Upper lobe of left lung (tissue), 4 donors: Measurements from ENCODE around the gene DNASE1L1.
A peak's percentile ranks its signal among the peaks of the same experiment; 100 is the strongest.

Experiments used
- CTCF ChIP-seq, 6 experiments: fragments of 450-650 bp in 4 of 6; fragments of 200-600 bp in 2 of 6; sonication (generic) in 2 of 6; IDR thresholded peaks; one replicate each; pipeline ENCODE4 v1.5.1; 2016 to 2019; ENCODE audit warnings: antibody characterized with exemption in 6 of 6
- POLR2A ChIP-seq, 4 donors: fragments of 450-650 bp; IDR thresholded peaks; one replicate each; pipeline ENCODE4 v1.5.1; 2016 to 2017; ENCODE audit warnings: antibody characterized with exemption in 4 of 4, mild to moderate bottlenecking in 2 of 4
- POLR2AphosphoS5 ChIP-seq, 2 donors: sonication (generic); formaldehyde crosslinking; IDR thresholded peaks; one replicate each; pipeline ENCODE4 v1.5.1; 2017; ENCODE audit warnings: antibody characterized with exemption in 2 of 2

GRCh38 chrX:154443992-154444754 lies 35.1 kb upstream of the DNASE1L1 start, which contains the start of gene FAM50A:
- TF ChIP-seq POLR2AphosphoS5 (IDR thresholded peaks at IDR 0.05): no peak
- peak in 1 of 4 donors; percentile 56 for TF ChIP-seq POLR2A (IDR thresholded peaks at IDR 0.05)
- peak in 4 of 6 experiments; percentile 38 to 56 (median 47) for TF ChIP-seq CTCF (IDR thresholded peaks at IDR 0.05)
